GM20000 (cell line): ENCODE measurements around the gene MT1F.

ENCODE experiments used
- DNase-seq: peaks from one replicate; pipeline ENCODE4 v3.0.0; 2012; ENCODE audit warnings: low spot score
- TF ChIP-seq, protein P1 (sequence below): IDR thresholded peaks from 2 replicates; pipeline ENCODE4 v1.5.1; 2012; ENCODE audit warnings: mild to moderate bottlenecking, control low read depth; ENCODE audit errors: extremely low read depth, missing control alignments

The MT1F gene

DNA sequence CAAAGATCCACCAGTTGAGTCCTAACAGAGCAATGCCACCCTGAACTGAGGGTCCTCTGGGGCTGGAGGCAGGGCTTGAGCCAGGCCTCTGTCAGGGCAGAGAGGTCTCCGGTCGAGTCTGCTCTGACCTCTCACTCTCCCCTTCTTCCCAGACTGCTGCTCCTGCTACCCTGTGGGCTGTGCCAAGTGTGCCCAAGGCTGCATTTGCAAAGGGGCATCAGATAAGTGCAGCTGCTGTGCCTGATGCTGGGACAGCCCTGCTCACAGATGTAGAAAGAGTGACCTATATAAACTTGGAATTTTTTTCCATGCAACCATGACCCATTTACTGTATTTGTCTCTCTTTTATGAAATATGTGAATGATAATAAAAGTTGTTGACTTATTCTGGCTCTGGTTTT is 8.5 kb upstream of the MT1F start:
- TF ChIP-seq, protein P1, sequence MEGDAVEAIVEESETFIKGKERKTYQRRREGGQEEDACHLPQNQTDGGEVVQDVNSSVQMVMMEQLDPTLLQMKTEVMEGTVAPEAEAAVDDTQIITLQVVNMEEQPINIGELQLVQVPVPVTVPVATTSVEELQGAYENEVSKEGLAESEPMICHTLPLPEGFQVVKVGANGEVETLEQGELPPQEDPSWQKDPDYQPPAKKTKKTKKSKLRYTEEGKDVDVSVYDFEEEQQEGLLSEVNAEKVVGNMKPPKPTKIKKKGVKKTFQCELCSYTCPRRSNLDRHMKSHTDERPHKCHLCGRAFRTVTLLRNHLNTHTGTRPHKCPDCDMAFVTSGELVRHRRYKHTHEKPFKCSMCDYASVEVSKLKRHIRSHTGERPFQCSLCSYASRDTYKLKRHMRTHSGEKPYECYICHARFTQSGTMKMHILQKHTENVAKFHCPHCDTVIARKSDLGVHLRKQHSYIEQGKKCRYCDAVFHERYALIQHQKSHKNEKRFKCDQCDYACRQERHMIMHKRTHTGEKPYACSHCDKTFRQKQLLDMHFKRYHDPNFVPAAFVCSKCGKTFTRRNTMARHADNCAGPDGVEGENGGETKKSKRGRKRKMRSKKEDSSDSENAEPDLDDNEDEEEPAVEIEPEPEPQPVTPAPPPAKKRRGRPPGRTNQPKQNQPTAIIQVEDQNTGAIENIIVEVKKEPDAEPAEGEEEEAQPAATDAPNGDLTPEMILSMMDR = no peak
- DNase-seq = no peak

DNA sequence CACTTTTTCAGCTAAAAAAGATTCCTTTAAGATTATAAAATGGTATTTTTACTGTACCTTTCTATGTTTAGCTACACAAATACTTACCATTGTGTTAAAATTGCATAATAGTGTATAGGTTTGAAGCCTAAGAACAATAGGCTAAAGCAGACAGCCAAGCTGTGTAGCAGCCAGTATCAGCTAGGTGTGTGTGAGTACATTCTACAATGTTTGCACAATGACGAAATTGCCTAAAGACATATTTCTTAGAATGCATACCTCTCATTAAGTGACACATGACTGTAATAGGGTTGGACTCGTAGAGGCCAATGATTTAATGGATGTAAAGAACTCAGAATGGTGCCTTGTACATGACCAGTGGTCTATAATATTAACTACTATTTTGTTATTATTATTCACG is 7.9 kb upstream of the MT1F start:
- TF ChIP-seq, protein P1 = no peak
- DNase-seq = no peak

DNA sequence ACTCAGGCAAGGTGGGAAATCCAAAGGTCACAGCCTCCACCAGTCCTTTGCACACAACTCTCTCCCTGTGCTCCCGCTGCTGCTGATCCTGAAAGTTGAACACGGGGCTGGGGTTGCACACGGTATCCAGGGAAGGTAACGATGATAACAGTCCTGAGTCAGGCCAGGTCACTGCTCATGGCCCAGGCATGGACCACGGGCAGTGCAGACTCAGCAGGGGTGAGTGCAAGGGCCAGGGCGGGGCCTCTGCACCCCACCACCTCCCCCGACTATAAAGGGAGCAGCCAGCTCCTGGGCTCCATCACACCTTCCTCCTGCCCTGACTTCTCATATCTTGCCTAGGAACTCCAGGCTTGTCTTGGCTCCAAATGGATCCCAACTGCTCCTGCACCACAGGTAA is 6.2 kb upstream of the MT1F start, which contains the start of gene MT1B:
TSS of gene MT1B (plus strand) at position 301 of the 400 bp plus-strand sequence. CDS start at position 369, 68 bp downstream.
- no peak for DNase-seq
- TF ChIP-seq, protein P1 = no peak

DNA sequence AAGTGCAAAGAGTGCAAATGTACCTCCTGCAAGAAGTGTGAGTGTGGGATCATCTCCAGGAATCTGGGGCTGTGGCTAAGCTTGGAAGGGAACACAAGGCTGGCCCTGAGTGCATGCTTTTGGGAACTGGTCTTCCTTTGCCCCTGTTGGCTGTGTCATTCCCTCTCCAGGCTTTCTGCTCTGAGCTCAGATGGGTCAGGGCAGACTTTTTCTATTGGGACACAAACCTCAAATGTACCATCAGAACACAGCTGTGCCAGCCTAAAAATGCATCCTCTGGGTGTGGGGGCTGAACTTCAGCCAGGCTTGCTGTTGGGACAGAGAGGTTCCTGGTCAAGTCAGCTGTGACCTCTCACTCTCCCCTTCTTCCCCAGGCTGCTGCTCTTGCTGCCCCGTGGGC is 5.2 kb upstream of the MT1F start:
- no peak for DNase-seq
- TF ChIP-seq, protein P1 = no peak

DNA sequence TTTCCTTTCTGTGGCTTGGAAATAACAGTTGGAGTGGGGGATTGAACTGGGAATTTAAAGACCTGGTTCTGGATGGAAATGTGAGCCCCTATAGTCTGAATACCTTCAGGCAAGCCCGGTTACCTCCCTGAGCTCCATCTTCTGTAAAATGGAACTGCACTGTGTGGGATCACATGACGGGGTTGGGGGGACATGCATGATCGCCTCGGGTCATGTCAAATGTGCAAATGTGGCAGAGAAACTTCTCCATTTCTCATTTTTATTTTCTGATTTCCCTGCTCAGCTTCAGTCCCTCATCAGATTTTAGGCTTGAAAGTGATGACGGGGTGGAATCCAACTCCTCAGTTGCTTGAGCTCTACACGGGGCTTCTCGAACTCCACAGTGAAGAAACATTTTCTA is 4.5 kb upstream of the MT1F start:
- DNase-seq = no peak
- TF ChIP-seq, protein P1 = no peak

DNA sequence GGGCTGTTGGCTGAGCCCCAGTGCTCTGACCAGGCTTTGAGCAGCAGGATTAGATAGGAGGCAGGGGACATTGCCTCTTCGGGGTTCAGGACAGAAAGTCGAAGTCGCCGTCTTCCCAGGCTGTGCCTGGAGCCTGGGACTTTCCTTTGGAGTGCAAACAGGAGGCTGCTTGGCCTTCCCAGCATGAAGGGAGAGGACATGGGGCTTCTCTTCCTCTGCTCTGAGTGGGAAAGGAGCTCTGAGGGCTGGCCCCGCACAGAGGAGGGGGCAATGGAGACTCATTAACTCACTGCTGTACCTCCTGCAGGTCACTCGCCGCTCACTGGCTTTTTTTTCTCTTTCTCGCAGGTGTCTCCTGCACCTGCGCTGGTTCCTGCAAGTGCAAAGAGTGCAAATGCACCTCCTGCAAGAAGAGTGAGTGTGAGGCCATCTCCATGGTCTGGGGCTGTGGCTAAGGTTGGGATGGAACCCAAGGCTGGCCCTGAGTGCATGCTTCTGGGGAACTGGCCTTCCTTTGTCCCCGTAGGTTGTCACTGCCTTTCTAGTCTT is 642 bp downstream of the MT1F start:
- TF ChIP-seq, protein P1 = no peak
- DNase-seq = no peak

DNA sequence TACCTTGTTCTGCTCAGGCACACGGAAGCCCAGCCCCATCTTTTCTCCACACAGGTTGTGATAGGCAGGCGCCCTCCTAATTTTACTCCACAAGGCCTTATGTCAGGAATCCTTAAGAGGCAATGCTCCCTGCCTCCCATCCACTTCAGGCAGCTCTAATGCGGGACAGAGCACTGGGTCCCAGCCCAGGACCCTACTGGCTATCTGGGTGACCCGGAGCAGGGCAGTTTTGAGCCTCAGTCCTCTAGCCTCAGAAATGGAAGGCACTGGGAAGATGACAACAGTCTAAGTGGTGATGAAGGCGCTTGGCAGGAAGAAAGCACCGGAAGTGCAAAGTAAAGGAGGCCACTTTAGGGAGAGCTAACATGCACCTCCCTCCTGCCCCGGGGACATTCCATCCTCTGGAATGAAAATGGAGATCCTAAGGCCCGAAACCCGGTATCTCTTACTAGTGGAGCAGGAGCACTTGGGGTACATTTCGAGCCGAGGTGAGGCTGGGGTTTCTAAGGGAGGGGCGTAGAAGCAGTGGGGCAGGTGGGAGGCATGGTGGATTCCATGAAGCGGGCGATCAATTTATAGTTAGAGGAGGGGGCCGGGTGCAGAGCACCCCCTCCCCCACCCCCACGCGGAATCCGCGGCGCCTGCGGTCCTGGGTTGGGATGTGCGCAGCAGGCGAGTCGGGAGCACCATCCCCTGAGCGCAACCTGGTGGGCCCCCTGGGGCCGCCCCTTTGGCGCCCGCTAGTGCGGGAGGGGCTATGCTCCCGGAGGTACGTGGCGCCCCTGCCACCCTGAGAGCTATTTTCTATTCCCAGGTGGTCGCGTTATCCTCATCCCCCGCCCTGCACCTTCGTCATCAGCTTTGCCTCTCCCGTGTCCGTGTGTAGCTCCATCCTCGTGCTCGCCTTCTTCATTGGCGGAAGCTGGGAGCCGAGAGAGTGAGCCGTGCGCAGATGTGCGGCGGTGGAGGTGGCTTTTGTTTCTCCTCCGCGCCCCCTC is 4.9 kb downstream of the MT1F start:
- TF ChIP-seq, protein P1 = no peak
- DNase-seq = no peak
